ENCODE data around the gene CAPN7. TPM values are rescaled to one million over a fixed set of nuclear protein-coding genes. Genes with fewer than 3 reads are reported as not detected.

Gene CAPN7
- polyA plus RNA-seq, 1 experiment, result 12.9 TPM

DNA sequence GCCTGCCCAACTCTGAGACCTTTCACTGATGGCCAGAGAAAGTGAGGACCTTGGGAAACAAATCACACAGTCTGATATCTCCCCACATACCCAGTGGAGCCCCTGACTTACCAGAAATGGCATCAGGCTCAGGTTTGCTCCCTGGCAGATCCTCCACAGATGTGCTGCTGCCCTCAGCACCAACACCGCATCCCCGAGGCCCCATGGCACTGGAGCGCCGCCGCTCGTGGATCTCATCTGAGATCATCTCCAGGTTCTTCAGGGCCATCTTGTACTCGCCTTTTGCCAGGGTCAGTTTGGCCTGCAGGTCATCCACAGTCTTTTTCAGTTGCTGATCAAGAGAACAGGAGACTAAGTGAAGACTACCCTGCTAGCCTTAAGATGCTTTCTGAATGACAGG, 52.7 kb downstream of the CAPN7 start:
- ChIA-PET POLR2A (no interaction called here), CTCF (interaction anchor here (0.9 to 3.1 kb wide), 3 partner anchors 8 to 147 kb away, joined by 3 to 10 read pairs (median 3); no protein-coding TSS in a partner anchor)
- no peak for DNase-seq (ENCODE audit: low read depth)
- Histone ChIP-seq H3K4me3 (ENCODE audit: low read depth, low read length) (no peak overlapping the region), H3K27me3 (ENCODE audit: control insufficient read depth, insufficient read depth, low read length) (no peaks in the 10 kb centered on the region), H3K36me3 (ENCODE audit: control insufficient read depth, insufficient read depth, low read length) (peaks cover 38% of the 10 kb centered on the region)
- no peak for TF ChIP-seq CTCF (IDR thresholded peaks at IDR 0.05; ENCODE audit: insufficient read depth, low read depth, low read length)

DNA sequence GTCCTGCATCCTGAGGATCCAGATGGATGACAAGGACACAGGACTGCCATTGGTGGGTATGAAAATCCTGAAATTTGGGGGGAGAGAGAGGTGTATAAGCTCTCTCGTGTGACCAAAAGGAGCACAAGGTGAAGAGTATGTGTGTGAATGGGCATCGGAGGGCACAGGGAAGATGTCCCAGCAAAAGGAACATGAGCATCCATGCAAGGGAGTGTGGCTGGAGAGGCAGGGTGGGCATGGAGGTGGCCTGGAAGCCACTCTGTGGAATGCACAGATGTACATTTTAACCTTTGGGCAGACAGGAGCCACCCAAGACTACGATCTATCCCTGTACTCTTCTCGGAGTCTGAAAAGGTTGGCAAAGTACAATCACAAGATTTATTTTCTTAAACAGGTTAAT, 54.5 kb downstream of the CAPN7 start:
- no peak for DNase-seq (ENCODE audit: low read depth)
- Histone ChIP-seq H3K36me3 (ENCODE audit: control insufficient read depth, insufficient read depth, low read length) (peaks cover 35% of the 10 kb centered on the region), H3K27me3 (ENCODE audit: control insufficient read depth, insufficient read depth, low read length) (no peaks in the 10 kb centered on the region), H3K4me3 (ENCODE audit: low read depth, low read length) (no peak overlapping the region)
- no peak for TF ChIP-seq CTCF (IDR thresholded peaks at IDR 0.05; ENCODE audit: insufficient read depth, low read depth, low read length)
- ChIA-PET POLR2A (no interaction called here), CTCF (interaction anchor here (1.1 to 3.1 kb wide), 3 partner anchors 38 to 145 kb away, joined by 3 to 10 read pairs (median 4); no protein-coding TSS in a partner anchor)

DNA sequence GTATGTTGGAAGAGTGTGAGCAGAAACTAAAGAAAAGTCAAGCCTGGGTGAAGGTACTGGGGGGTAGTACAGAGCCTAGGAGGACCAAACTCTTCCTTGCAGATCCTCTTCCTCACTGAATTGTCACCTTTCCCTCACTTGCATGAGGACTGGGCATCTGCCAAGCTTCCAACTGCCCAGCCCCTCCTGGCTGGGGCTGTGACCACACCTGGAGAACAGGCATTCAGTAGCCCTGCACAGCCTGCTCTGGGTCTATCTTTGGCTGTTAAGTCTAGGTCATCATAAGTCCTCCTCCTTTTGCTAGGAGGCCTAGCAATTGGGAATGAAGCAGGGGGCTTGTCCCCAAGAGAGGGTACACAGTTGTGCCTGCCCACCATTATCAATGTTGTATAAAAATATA, 55.2 kb downstream of the CAPN7 start:
- Histone ChIP-seq H3K27me3 (ENCODE audit: control insufficient read depth, insufficient read depth, low read length) (no peaks in the 10 kb centered on the region), H3K4me3 (ENCODE audit: low read depth, low read length) (no peak overlapping the region), H3K36me3 (ENCODE audit: control insufficient read depth, insufficient read depth, low read length) (peaks cover 29% of the 10 kb centered on the region)
- ChIA-PET CTCF (no interaction called here), POLR2A (no interaction called here)
- TF ChIP-seq CTCF (IDR thresholded peaks at IDR 0.05; ENCODE audit: insufficient read depth, low read depth, low read length), result no peak
- DNase-seq (ENCODE audit: low read depth), result no peak

DNA sequence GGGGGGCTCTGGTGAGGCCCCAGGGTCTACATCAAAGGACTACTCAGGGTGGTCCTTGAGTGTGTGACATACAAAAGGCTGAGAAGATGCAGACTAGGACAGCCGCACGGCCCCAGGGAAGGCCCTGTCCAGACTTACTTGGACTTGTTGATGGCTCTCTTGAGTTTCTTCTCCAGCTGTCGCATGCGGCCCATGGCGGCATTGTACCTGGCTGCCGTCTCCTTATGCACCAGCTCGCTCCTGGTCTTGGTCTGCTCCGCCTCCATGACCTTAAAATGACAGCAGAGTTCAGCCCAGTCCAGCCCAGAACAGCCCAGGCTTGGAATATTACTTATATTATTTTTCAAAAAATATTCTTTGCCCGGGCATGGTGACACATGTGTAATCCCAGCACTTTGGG, 56.0 kb downstream of the CAPN7 start:
- Histone ChIP-seq H3K36me3 (ENCODE audit: control insufficient read depth, insufficient read depth, low read length) (peaks cover 23% of the 10 kb centered on the region), H3K4me3 (ENCODE audit: low read depth, low read length) (no peak overlapping the region), H3K27me3 (ENCODE audit: control insufficient read depth, insufficient read depth, low read length) (no peaks in the 10 kb centered on the region)
- TF ChIP-seq CTCF (IDR thresholded peaks at IDR 0.05; ENCODE audit: insufficient read depth, low read depth, low read length), result no peak
- POLR2A ChIA-PET, result no interaction called here
- CTCF ChIA-PET, result no interaction called here
- DNase-seq (ENCODE audit: low read depth), result no peak

DNA sequence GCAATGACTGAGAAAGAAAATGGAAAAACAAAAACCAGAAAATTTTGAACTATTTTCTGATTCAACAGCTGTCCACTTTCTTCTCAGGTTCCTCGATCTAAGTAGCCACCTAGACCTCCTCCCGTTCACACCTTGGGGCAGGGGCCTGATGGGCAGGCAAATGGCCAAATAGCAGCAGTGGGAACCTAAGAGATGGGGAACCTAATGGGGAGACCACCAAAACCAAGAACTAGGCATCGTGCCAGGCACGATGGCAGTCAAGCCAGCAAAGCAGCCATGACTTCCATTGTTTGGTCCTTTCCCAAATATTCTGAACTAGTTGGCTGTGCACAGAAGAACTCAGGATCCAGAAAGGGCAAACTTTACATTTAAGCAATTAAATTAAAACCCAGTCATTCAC, 57.1 kb downstream of the CAPN7 start:
- Histone ChIP-seq H3K27me3 (ENCODE audit: control insufficient read depth, insufficient read depth, low read length) (no peaks in the 10 kb centered on the region), H3K36me3 (ENCODE audit: control insufficient read depth, insufficient read depth, low read length) (peaks cover 19% of the 10 kb centered on the region), H3K4me3 (ENCODE audit: low read depth, low read length) (no peak overlapping the region)
- no peak for DNase-seq (ENCODE audit: low read depth)
- CTCF ChIA-PET, result interaction anchor here (0.5 to 6.5 kb wide), 3 partner anchors 57 to 155 kb away, joined by 3 to 75 read pairs (median 4); partner anchors contain the start of gene CAPN7
- POLR2A ChIA-PET, result interaction anchor here (0.6 kb wide), 1 partner anchor 122 kb away, joined by 3 read pairs; no protein-coding TSS in a partner anchor
- TF ChIP-seq CTCF (IDR thresholded peaks at IDR 0.05; ENCODE audit: insufficient read depth, low read depth, low read length), result no peak
